GM19240 (cell line): ENCODE results near the gene IRF2BP2.

Experiments
- DNase-seq: peaks from one replicate; pipeline ENCODE4 v3.0.0; 2011; ENCODE audit warnings: low spot score; ENCODE audit not compliant: insufficient read length

The IRF2BP2 gene

GRCh38 chr1:234613128-234613875 lies 3.3 kb upstream of the IRF2BP2 start:
- DNase-seq = no peak

DNA sequence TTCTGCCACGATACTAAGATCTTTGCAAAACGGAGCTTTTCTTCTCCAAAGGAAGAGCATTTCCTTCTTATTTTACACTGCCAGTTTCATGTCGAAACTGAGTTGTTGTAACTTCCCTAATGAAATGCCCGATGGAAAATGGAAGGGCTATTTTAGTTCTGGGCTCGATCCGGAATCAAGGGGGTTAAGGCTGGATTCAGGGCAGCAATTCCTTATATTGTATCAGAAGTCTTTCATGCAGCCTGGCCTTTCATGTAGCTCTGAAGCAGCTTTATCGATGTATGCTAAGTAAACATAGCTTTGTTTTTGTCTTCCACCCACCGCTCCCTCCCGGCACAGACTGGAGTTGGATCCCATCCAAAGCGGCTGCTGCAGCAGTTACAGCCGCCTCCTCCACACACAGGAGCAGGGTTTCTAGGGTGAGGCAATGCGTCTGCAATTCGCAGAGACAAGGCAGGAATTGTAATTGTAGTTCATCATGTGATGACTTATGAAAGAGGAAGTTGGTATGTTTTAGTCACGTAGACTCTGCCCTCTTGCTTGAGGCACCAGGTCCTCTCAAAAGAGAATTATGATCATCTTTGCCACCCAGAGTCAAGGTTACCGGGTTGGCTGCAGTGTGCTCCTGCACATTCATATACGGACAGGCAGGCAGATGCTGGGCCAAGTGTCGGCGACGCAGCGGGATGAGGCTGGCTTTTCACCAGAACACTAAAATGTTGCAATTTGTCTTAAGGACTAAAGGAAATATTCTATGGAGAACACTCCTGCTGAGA lies 2.6 kb upstream of the IRF2BP2 start:
- DNase-seq = no peak

DNA sequence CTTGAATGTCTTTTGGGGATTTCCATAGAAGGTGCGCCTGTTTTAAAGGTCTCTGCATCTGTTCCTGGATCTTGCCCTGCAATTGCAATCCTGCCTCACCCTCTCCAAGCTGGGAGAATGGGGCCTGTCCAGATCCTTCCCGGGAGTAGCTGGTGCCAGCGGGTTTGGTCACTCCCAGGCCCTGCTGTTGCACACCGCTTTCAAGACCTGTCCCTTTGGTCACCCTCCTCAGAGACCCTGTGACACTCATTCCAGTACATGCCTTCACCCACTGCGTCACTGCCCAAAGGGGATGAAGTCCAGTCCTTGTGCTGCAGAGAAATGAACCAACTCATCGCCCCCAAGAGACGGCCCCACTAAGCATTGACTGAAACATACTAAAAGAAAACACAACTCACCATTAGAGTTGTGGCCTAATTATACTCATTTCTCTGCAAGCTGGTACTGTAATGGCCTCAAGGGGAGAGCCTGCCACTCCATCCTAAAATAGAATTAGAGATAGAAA lies 1.9 kb upstream of the IRF2BP2 start:
- DNase-seq = no peak

- DNase-seq = no peak
These were observed 1.4 kb upstream of the IRF2BP2 start for GRCh38 chr1:234611225-234611846.

GRCh38 chr1:234610666-234611224 lies 767 bp upstream of the IRF2BP2 start:
- peak; percentile 61 for DNase-seq

- no peak for DNase-seq
These were observed 311 bp downstream of the IRF2BP2 start for GRCh38 chr1:234609691-234610042.

DNA sequence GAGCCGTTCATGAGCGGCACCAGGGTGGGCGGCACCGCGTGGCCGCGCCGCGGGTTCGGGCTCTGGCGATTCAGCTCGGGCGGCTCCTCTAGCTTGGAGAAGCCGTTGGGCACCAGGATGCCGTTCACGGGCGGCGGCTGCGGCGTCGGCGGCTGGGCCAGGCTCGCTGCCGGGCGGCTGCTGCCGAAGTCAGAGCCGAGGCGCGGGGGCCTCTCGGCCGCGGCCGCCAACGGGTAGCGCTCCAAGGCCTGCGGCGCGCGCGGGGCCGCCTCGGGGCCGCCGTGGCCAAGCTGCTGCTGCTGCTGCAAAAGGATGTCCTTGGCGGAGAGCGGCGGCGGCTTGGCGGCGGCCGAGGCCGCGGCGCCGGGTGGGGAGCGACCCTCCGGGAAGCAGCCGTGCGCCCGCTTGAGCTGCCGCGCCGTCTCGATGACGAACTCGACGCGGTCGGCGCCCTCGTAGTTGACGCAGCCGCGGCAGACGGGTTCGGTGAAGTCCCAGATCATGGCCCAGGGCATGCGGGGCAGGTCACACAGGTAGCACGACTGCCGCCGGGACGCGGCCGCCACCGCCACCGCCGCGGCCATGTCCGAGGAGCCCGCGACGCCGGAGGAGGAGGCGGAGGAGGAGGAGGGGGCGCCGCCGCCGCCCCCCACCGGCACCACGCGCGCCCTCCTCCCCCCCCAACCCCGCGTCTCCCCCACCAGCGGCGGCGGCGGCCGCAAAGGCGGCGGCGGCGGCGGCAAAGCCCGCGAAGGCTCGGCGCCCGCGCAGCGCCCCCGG lies 877 bp downstream of the IRF2BP2 start:
- DNase-seq = no peak

GRCh38 chr1:234608025-234608910 lies 1.7 kb downstream of the IRF2BP2 start:
- no peak for DNase-seq

DNA sequence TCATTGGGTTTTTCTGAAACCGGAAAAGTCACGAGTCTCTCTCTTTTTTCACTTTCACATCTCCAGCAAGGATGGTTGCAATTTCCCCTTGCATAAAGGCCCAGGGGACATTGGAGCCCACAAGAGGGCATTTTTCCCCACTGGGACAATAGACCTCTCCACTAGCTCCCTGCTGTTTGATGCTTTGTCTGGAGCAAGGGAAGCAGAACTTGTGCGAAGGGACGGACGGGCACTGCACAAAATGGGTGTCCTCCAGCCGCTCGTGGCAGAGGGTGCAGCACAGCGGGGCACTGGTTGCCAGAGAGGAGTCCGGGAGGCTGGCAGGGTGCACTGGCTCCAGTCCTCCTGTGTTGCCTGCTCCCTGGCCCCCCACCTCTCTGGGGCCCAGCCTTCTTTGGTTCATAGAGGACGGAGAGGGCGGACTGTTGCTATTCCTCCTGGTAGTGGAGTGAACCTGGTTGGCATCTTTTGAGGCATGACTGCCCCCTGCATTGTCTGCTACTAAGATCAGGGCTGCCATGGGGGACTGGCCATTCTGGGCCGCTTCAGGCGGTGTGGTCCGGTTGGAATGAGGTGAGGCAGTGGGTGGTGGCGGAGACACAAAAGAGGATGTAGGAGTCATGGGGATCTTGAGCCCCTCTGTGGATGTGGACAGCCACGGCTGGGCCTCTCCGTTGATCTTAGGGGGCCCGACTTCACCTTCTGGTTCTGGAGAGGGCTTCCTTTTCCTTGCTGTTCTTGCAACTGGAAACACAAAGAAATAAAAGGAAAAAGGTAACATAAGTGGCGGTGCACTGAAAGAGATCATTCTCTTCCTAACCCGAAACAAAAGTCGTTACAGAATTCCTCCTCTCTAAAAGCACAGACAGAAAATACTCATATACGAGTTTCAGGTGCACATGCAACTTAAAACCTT lies 2.6 kb downstream of the IRF2BP2 start:
- no peak for DNase-seq

- no peak for DNase-seq
These were observed 3.2 kb downstream of the IRF2BP2 start for GRCh38 chr1:234606784-234607108.

DNA sequence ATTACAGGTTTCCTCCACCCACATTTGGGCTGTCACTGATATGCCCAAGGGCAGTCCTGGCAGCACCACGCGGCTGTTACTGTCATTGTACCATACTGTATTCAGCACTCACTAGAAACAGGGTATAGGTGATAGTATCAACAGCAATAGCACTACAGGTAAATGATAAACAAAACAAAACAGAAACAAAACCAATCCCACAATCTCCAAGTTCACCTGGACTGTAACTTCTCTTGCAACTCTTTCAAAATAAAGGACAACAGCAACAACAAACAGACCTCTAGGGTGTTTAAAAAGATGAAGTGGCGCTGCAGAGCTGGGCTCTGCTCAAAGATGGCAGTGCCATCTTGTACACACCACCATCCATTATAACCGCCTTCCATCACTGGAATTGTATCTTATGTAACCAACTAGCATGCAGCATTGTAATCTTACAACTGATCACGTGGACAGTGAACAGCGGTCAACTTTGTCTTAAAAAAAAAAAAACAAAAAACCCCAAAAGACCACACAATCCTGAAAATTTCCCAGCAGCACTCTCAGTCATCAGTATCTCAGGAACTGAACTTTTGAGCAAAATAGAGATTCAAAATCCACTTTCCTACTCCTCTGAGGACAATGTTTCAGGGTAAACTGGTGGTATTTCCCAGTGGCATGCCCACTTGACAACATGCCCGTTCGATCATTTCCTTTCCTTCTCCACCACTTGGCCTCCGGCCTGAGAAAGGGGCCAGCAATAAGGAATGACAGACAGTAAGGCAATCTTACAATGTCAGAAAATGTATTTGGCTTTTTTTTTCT lies 3.8 kb downstream of the IRF2BP2 start:
- DNase-seq = no peak

- DNase-seq = no peak
These were observed 4.5 kb downstream of the IRF2BP2 start for GRCh38 chr1:234605399-234605982.

- no peak for DNase-seq
These were observed 5.2 kb downstream of the IRF2BP2 start for GRCh38 chr1:234604495-234605398.

GRCh38 chr1:234603221-234604204 lies 6.5 kb downstream of the IRF2BP2 start:
- DNase-seq = no peak

DNA sequence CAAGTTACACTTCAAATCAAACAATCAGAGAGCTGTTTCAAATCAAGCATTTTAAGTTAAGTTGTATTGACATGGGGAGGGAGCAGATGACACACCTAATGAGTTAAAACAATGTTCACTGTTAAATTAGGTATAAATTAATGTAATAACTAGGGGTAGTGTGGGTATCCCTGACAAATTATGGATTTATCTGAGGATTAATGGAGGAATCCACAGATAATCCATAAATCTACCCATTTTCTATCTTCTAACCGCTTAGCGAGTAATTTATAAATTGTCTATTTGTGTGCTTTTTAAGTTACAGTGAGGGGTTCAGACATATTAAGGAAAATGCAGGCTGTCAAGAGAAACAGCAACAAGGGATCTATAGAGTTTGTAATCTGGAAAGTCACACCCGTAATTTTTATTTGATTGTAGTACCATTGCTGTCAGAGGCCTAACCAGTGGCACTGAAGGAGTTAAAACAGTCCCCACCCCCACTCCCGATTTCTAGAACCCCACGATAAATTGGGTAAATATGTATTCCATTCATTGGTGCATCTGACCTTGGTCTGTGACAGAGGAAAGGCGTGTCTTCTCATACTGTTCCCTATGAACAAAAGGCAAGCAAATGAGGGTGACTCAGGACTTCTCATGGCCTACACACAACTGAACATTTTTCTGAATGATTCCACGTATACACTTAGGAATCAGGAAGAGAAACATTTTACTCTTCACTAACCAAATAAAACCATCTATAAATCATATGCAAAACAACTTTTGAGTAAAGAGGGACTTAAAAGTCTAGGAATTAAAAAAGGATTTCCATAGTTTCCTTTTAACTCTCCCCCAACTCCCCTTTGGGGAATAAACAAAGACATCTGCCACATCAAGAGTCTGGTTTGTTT lies 7.4 kb downstream of the IRF2BP2 start:
- no peak for DNase-seq
